ENCODE measurements around the gene NOS1AP. TPM values are rescaled to one million over a fixed set of nuclear protein-coding genes. Genes with fewer than 3 reads are reported as not detected.

NOS1AP gene
- total RNA-seq, 1 experiment from 2014 or later, result 2.4 TPM

GRCh38 chr1:162088281-162088969, 18.9 kb downstream of the NOS1AP start:
- BruUV-seq (replicated peaks), result no TSS peak
- ChIA-PET CTCF (no interaction called here), POLR2A (no interaction called here)
- Mint-ChIP-seq H3K4me1 (ENCODE audit: insufficient read depth, unreplicated experiment) (peaks cover 5% of the 10 kb centered on the region), H3K27me3 (ENCODE audit: insufficient read depth, unreplicated experiment) (no peaks in the 10 kb centered on the region), H3K4me3 (ENCODE audit: unreplicated experiment) (no peak overlapping the region), H3K27ac (ENCODE audit: low read depth, unreplicated experiment) (no peak overlapping the region), H3K9me3 (ENCODE audit: unreplicated experiment) (no peaks in the 10 kb centered on the region), H3K36me3 (ENCODE audit: insufficient read depth, unreplicated experiment) (no peaks in the 10 kb centered on the region)
- no peak for TF ChIP-seq CTCF (IDR thresholded peaks at IDR 0.05; ENCODE audit: unreplicated experiment)
- intact Hi-C loops (cut with micrococcal nuclease), result no loop called here
- DNase-seq (ENCODE audit: unreplicated experiment), result no peak

GRCh38 chr1:162089748-162090147, 20.3 kb downstream of the NOS1AP start:
- ChIA-PET POLR2A (interaction anchor here (1.0 to 1.4 kb wide), 2 partner anchors 21 to 32 kb away, joined by 4 to 6 read pairs; partner anchors contain the start of gene NOS1AP), CTCF (interaction anchor here (0.7 kb wide), 1 partner anchor 133 kb away, joined by 3 read pairs; no protein-coding TSS in a partner anchor)
- H3K9me3 Mint-ChIP-seq (ENCODE audit: unreplicated experiment), result no peaks in the 10 kb centered on the region
- no peak overlapping the region for H3K27ac Mint-ChIP-seq (ENCODE audit: low read depth, unreplicated experiment)
- TF ChIP-seq CTCF (IDR thresholded peaks at IDR 0.05; ENCODE audit: unreplicated experiment), result no peak
- BruUV-seq (replicated peaks), result no TSS peak
- no peaks in the 10 kb centered on the region for H3K27me3 Mint-ChIP-seq (ENCODE audit: insufficient read depth, unreplicated experiment)
- H3K4me3 Mint-ChIP-seq (ENCODE audit: unreplicated experiment), result no peak overlapping the region
- intact Hi-C loops (cut with micrococcal nuclease), result no loop called here
- H3K36me3 Mint-ChIP-seq (ENCODE audit: insufficient read depth, unreplicated experiment), result no peaks in the 10 kb centered on the region
- DNase-seq (ENCODE audit: unreplicated experiment), result no peak
- H3K4me1 Mint-ChIP-seq (ENCODE audit: insufficient read depth, unreplicated experiment), result peaks cover 5% of the 10 kb centered on the region

- no peak overlapping the region for H3K4me3 Mint-ChIP-seq (ENCODE audit: unreplicated experiment)
- peaks cover 5% of the 10 kb centered on the region for H3K4me1 Mint-ChIP-seq (ENCODE audit: insufficient read depth, unreplicated experiment)
- no peak for DNase-seq (ENCODE audit: unreplicated experiment)
- BruUV-seq (replicated peaks), result no TSS peak
- no peaks in the 10 kb centered on the region for H3K27me3 Mint-ChIP-seq (ENCODE audit: insufficient read depth, unreplicated experiment)
- TF ChIP-seq CTCF (IDR thresholded peaks at IDR 0.05; ENCODE audit: unreplicated experiment), result no peak
- CTCF ChIA-PET, result no interaction called here
- no peak overlapping the region for H3K27ac Mint-ChIP-seq (ENCODE audit: low read depth, unreplicated experiment)
- POLR2A ChIA-PET, result interaction anchor here (0.7 to 1.4 kb wide), 4 partner anchors 21 to 165 kb away, joined by 3 to 6 read pairs (median 4); partner anchors contain the start of gene NOS1AP
- intact Hi-C loops (cut with micrococcal nuclease), result no loop called here
- H3K36me3 Mint-ChIP-seq (ENCODE audit: insufficient read depth, unreplicated experiment), result no peaks in the 10 kb centered on the region
- H3K9me3 Mint-ChIP-seq (ENCODE audit: unreplicated experiment), result no peaks in the 10 kb centered on the region
Observed at GRCh38 chr1:162090378-162090777, 20.9 kb downstream of the NOS1AP start.

- intact Hi-C loops (cut with micrococcal nuclease), result no loop called here
- H3K27ac Mint-ChIP-seq (ENCODE audit: low read depth, unreplicated experiment), result peak overlapping the region; percentile 21
- H3K4me1 Mint-ChIP-seq (ENCODE audit: insufficient read depth, unreplicated experiment), result peaks cover 5% of the 10 kb centered on the region
- H3K36me3 Mint-ChIP-seq (ENCODE audit: insufficient read depth, unreplicated experiment), result no peaks in the 10 kb centered on the region
- ChIA-PET POLR2A (interaction anchor here (1.0 kb wide), 1 partner anchor 131 kb away, joined by 3 read pairs; no protein-coding TSS in a partner anchor), CTCF (interaction anchor here (0.5 to 0.7 kb wide), 3 partner anchors 109 to 435 kb away, joined by 3 to 4 read pairs (median 3); no protein-coding TSS in a partner anchor)
- no peaks in the 10 kb centered on the region for H3K9me3 Mint-ChIP-seq (ENCODE audit: unreplicated experiment)
- DNase-seq (ENCODE audit: unreplicated experiment), result no peak
- no peak overlapping the region for H3K4me3 Mint-ChIP-seq (ENCODE audit: unreplicated experiment)
- TF ChIP-seq CTCF (IDR thresholded peaks at IDR 0.05; ENCODE audit: unreplicated experiment), result no peak
- H3K27me3 Mint-ChIP-seq (ENCODE audit: insufficient read depth, unreplicated experiment), result no peaks in the 10 kb centered on the region
- BruUV-seq (replicated peaks), result no TSS peak
Observed at GRCh38 chr1:162091681-162092524, 22.4 kb downstream of the NOS1AP start.
